Endodermal cell (in vitro differentiated cells): ENCODE data around the gene ABCF3. TPM values are rescaled to one million over a fixed set of nuclear protein-coding genes. Genes with fewer than 3 reads are reported as not detected.

Experiments
- DNase-seq: peaks from one replicate; pipeline ENCODE4 v3.0.0-alpha.2; 2017
- H3K27ac ChIP-seq: 2 replicates; pipeline ENCODE4 v1.5.1; 2013; ENCODE audit warnings: mild to moderate bottlenecking, low read depth, low read length, moderate library complexity
- H3K27me3 ChIP-seq: 2 replicates; pipeline ENCODE4 v1.6.1; 2013; ENCODE audit warnings: mild to moderate bottlenecking, low read length, moderate library complexity; ENCODE audit not compliant: insufficient read depth, control insufficient read depth, poor library complexity, severe bottlenecking
- H3K36me3 ChIP-seq: 2 replicates; pipeline ENCODE4 v1.7.0; 2013; ENCODE audit warnings: mild to moderate bottlenecking, low read length, moderate library complexity; ENCODE audit not compliant: control insufficient read depth, insufficient read depth
- H3K4me1 ChIP-seq: one replicate; pipeline ENCODE4 v1.7.0; 2013; ENCODE audit warnings: low read length; ENCODE audit not compliant: control insufficient read depth, insufficient read depth
- H3K4me3 ChIP-seq: 2 replicates; pipeline ENCODE4 v1.5.1; 2013; ENCODE audit warnings: mild to moderate bottlenecking, low read length, moderate library complexity
- H3K9ac ChIP-seq: 2 replicates; pipeline ENCODE4 v1.6.1; 2013; ENCODE audit warnings: mild to moderate bottlenecking, low read length, moderate library complexity; ENCODE audit not compliant: poor library complexity, severe bottlenecking; ENCODE audit errors: extremely low read depth
- H3K9me3 ChIP-seq: 2 replicates; pipeline ENCODE4 v1.6.1; 2013; ENCODE audit warnings: mild to moderate bottlenecking, low read length, moderate library complexity; ENCODE audit not compliant: control insufficient read depth
- H3K27ac Mint-ChIP-seq: 2 replicates; pipeline ENCODE4 v1.8.0; 2020; ENCODE audit warnings: mixed read lengths
- H3K27me3 Mint-ChIP-seq: 2 replicates; pipeline ENCODE4 v1.8.0; 2021; ENCODE audit warnings: mild to moderate bottlenecking, mixed read lengths; ENCODE audit not compliant: insufficient read depth
- H3K36me3 Mint-ChIP-seq: 2 replicates; pipeline ENCODE4 v1.8.0; 2020; ENCODE audit warnings: low read depth, mixed read lengths
- H3K4me1 Mint-ChIP-seq: 2 replicates; pipeline ENCODE4 v1.8.0; 2020; ENCODE audit warnings: mixed read lengths
- H3K4me3 Mint-ChIP-seq: 2 replicates; pipeline ENCODE4 v1.8.0; 2020; ENCODE audit warnings: mild to moderate bottlenecking, moderate library complexity, mixed read lengths
- H3K9me3 Mint-ChIP-seq: 2 replicates; pipeline ENCODE4 v1.8.0; 2020; ENCODE audit warnings: mild to moderate bottlenecking, mixed read lengths
- CTCF ChIP-seq: fragments of 200-600 bp; sonication (generic); conservative IDR thresholded peaks from 2 replicates; pipeline ENCODE4 v1.5.0; 2021; ENCODE audit warnings: antibody characterized with exemption, mild to moderate bottlenecking
- WGBS, 2 experiments: methylation state at CpG; one replicate each; pipeline versions ENCODE4 v1.1.5 to v1.1.7; 2013; ENCODE audit warnings: missing lambda C conversion rate in 2 of 2, mixed read lengths in 1 of 2; ENCODE audit not compliant: insufficient coverage in 1 of 2, insufficient read length in 1 of 2; 5-methylcytosine and 5-hydroxymethylcytosine counted together
- total RNA-seq, 2 donors: library from RNA; stranded (reverse); fragmentation: NEBNext Ultra II Directional in 1 of 2; extraction: Animal tissue kit (Norgen Biotek cat#: 25700) in 1 of 2; gene quantifications; 2 replicates in 1 of 2; 3 replicates in 1 of 2; pipeline ENCODE4 v1.2.1, GENCODE V29; 2021

ABCF3 gene
- total RNA-seq, 2 donors from 2014 or later = 57.6 to 57.8 TPM

DNA sequence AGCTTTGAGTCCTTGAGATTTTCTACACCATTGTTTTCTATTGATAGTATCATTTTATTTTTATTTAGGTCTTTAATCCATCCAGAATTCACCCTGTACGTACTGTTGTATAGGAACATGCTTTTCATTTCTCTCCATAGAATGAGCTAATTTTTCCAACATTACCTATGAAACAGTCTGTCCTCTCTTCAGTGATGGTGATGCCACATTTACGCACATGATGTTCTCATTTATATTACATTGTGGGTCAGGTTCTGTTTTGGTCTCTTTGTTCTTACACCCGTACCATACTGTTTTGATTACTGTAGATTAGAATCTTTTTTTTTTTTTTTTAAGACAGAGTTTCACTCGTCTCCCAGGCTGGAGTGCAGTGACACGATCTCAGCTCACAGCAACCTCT lies 25.7 kb downstream of the ABCF3 start:
- WGBS, 2 experiments = 90% methylated on average over 4 of the region's 5 CpGs; no CpG with 5 or more reads in 1 of the 2 experiments
- H3K4me1 ChIP-seq = no peaks in the 10 kb centered on the region
- no peaks in the 10 kb centered on the region for H3K4me1 Mint-ChIP-seq
- no peaks in the 10 kb centered on the region for H3K36me3 Mint-ChIP-seq
- DNase-seq = no peak
- H3K9ac ChIP-seq = no peak overlapping the region
- peaks cover 8% of the 10 kb centered on the region for H3K27me3 Mint-ChIP-seq
- no peak overlapping the region for H3K27ac Mint-ChIP-seq
- no peak overlapping the region for H3K4me3 ChIP-seq
- H3K9me3 Mint-ChIP-seq = no peaks in the 10 kb centered on the region
- H3K36me3 ChIP-seq = no peaks in the 10 kb centered on the region
- no peaks in the 10 kb centered on the region for H3K27me3 ChIP-seq
- H3K9me3 ChIP-seq = no peaks in the 10 kb centered on the region
- H3K4me3 Mint-ChIP-seq = no peak overlapping the region
- H3K27ac ChIP-seq = no peak overlapping the region
- no peak for TF ChIP-seq CTCF

GRCh38 chr3:184218814-184219213 lies 32.8 kb downstream of the ABCF3 start:
- H3K27ac Mint-ChIP-seq = no peak overlapping the region

DNA sequence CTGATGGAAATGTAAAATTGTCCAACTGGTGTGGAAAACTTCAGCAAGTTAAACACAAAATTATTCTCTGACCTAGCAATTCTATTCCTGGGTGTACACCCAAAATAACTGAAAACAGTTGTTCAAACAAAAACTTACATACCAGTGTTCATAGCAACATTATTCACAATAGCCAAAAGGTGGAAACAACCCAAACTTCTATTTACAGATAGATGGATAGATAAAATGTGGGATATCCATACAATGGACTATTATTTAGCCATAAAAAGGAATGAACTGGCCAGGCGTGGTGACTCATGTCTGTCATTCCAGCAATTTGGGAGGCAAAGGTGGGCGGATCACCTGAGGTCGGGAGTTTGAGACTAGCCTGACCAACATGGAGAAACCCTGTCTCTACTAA lies 36.5 kb downstream of the ABCF3 start:
- Mint-ChIP-seq H3K27ac (no peak overlapping the region), H3K36me3 (no peaks in the 10 kb centered on the region), H3K9me3 (no peaks in the 10 kb centered on the region), H3K4me1 (no peaks in the 10 kb centered on the region), H3K27me3 (peaks cover 29% of the 10 kb centered on the region), H3K4me3 (no peak overlapping the region)
- Histone ChIP-seq H3K9ac (no peak overlapping the region), H3K4me3 (no peak overlapping the region), H3K27ac (no peak overlapping the region), H3K4me1 (no peaks in the 10 kb centered on the region), H3K9me3 (no peaks in the 10 kb centered on the region), H3K27me3 (peaks cover 36% of the 10 kb centered on the region), H3K36me3 (no peaks in the 10 kb centered on the region)
- TF ChIP-seq CTCF = no peak
- DNase-seq = no peak
- WGBS, 2 experiments = 60 to 92% methylated on average over 1 to 3 of the region's 3 CpGs

More at GRCh38 chr3:184218814-184219213, 32.8 kb downstream of the ABCF3 start:
- Mint-ChIP-seq H3K4me1 (no peaks in the 10 kb centered on the region), H3K9me3 (no peaks in the 10 kb centered on the region), H3K4me3 (no peak overlapping the region), H3K36me3 (no peaks in the 10 kb centered on the region), H3K27me3 (peaks cover 3% of the 10 kb centered on the region)
- TF ChIP-seq CTCF = no peak
- Histone ChIP-seq H3K9ac (no peak overlapping the region), H3K4me3 (no peak overlapping the region), H3K27ac (no peak overlapping the region), H3K36me3 (no peaks in the 10 kb centered on the region), H3K4me1 (no peaks in the 10 kb centered on the region), H3K27me3 (peaks cover 5% of the 10 kb centered on the region), H3K9me3 (no peaks in the 10 kb centered on the region)
- DNase-seq = no peak
- 72% methylated on average over 3 of the region's 4 CpGs; no CpG with 5 or more reads in 1 of the 2 experiments for WGBS, 2 experiments
